Activated T-cell treated with anti-CD3 and anti-CD28 coated beads for 24 hours (primary cell): Measurements from ENCODE around the gene SMIM3.
A peak's percentile ranks its signal among the peaks of the same experiment; 100 is the strongest.
"Not testable (repeated sequence)": the region's sequence is repeated elsewhere in the genome, so short reads cannot be mapped to it uniquely, and the experiment has no call there.

Source experiments
- DNase-seq: peaks from one replicate; pipeline ENCODE4 v3.0.0-alpha.2; 2020; ENCODE audit warnings: low read depth

SMIM3 gene

GRCh38 chr5:150778517-150779396, at the start of gene SMIM3:
SMIM3 (plus strand) TSS chr5:150778757; CDS start chr5:150795441, 16,684 bp downstream.
- no peak for DNase-seq

DNA sequence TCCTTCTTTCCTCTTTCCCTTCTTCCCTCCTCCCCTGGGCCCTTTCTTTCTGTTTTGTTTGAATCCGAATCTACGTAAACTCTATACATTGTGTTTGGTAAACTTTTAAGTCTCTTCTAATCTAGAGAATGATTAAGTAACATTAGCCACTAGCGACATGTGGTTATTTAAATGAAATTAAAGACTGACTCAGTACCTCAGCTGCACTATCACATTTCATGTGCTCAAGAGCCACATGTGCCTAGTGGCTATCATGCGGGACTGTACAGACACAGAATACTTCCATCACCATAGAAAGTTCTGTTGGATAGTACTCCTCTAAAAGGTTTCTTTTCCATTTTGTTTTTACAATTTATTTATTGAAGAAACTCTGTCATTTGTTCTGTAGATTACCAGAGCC, 48.7 kb upstream of the SMIM3 start:
- no peak for DNase-seq

DNA sequence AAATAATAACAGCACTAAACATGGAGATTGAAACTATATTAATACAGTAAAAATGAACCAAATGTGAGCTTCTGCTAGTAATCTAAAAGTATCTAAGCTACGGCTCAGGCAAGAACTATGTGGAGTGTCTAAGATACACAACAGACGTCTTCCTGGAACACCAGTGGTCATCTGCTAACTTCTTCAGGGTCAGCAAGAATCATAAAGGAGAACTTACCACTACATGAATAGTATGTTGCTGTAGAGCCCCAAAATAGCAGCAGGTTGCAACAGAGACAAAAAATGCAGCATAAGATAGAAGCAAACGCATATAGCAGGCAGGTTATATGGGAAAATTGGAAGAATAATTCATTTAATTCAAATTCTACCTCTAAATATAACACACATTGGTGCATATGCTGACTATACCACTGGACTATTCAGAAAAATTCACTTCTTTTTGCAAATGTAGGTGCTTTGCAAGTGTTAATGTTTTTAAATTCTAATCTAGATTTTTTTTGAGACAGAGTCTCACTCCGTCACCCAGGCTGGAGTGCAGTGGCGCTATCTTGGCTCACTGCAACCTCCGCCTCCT, 46.8 kb upstream of the SMIM3 start:
- no peak for DNase-seq

DNA sequence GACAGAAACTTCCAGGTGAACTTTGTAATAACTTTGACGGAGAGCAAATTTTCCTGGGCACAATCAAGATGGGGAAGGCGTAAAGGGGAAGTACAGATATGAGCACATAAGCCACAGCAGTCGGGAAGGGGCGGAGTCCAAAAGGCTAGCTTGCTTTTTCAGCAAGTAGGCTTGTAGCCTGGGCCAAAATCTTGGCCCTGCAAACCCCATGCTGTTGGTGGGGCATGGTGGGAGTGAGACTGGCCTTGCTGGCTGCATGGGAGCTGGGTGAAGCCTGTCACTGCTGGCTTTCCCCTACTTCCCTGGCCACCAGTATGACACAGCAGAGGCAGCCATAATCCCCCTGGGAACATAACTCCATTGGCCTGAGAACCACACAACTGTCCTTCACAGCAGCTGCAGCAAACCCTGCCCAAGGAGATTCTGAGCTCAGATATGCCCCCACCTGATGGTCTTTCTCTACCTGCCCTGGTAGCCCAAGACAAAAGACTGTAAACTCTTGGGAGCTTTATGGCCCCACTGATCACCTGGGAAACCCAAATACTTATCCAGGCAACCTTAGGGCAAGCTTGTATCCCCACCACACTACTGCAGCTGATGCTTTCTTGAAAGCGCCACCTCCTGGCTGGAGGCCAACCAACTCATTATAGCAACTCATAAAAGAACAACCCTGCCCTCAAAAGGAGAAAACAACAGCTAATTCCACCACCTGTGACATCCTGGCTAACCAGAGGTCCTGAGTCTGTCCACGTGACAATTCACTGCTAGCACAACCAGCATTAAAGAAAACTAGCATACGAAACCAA, 43.8 kb upstream of the SMIM3 start:
- no peak for DNase-seq

- DNase-seq: no peak
These were observed 39.7 kb upstream of the SMIM3 start for GRCh38 chr5:150738862-150739261.

GRCh38 chr5:150740992-150741391, 37.6 kb upstream of the SMIM3 start:
- DNase-seq: no peak

DNA sequence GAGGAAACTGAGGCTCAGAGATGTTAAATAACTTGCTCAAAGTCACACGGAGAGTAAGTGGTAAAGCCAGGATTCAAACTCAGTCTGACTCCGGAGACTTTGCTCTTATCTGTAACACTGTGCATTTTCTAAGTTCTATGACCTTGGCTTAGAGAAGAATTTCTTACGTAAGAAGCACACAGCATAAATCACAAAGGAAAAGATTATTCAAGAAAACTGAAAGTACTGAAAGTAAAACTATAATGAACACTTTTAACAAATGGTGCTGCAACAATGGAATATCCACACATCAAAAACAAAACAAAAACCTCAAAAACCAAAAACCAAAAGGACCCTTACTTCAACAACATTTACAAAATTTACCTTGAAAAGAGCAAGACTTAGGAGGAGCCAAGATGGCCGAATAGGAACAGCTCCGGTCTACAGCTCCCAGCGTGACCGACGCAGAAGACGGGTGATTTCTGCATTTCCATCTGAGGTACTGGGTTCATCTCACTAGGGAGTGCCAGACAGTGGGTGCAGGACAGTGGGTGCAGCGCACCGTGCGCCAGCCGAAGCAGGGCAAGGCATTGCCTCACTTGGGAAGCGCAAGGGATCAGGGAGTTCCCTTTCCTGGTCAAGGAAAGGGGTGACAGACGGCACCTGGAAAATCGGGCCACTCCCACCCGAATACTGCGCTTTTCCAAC, 36.0 kb upstream of the SMIM3 start:
- DNase-seq: not testable (repeated sequence)

GRCh38 chr5:150743142-150743488, 35.4 kb upstream of the SMIM3 start:
- not testable (repeated sequence) for DNase-seq

GRCh38 chr5:150750469-150750868, 28.1 kb upstream of the SMIM3 start:
- DNase-seq: no peak

GRCh38 chr5:150751096-150751891, 27.3 kb upstream of the SMIM3 start:
- DNase-seq: no peak

- DNase-seq: no peak
These were observed 25.1 kb upstream of the SMIM3 start for GRCh38 chr5:150753463-150753862.

DNA sequence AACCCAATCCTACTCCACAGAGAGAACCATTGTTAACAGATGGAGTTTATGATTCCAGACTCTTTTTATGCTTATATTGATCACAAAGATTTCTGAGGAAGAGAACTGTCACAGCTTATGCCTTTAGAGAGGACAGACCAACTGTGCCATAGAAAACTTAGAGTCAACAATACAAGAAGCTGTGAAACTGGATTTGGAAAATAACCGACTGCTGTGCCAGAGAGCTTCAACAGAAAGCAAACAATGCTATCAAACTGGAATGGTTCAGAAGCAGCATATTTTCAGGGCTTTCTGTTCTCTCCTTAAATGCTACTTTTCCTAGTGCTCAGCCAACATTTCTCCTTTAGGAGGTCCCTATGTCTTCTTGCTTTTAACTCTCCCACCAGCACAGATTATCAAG, 24.7 kb upstream of the SMIM3 start:
- no peak for DNase-seq

DNA sequence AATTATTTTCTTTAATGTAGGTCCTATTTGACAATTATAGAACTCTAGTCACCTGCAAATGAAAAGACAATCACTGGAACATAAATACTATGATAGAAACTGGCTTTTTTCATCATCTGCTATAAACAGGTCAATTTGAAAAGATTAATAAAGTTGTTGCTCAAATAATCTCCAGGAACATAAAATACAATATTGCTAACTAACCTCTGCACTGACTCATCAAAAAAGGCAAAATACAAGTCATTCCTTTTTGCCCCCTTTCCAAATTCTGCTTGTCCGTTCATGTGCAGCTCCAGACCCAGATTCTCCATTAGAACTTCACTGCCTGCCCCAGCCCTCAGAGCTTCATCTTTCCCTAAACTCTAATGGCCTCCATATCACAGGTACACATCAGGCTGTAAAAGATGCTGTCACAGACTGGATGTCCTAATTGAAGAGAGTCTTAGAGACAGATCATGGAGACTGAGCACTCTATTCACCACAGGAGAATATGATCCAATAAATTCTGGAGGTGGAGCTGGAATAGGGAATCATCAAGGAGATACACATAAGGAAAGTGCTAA, 21.4 kb upstream of the SMIM3 start:
- DNase-seq: no peak

- no peak for DNase-seq
These were observed 20.4 kb upstream of the SMIM3 start for GRCh38 chr5:150758203-150758530.

GRCh38 chr5:150758531-150759333, 19.8 kb upstream of the SMIM3 start, which contains the start of gene DCTN4:
DCTN4 (minus strand) TSS chr5:150759017; CDS start chr5:150758993, 24 bp downstream.
- DNase-seq: peak; percentile 91

GRCh38 chr5:150759334-150759583, 19.3 kb upstream of the SMIM3 start:
- no peak for DNase-seq

- DNase-seq: no peak
These were observed 16.3 kb upstream of the SMIM3 start for GRCh38 chr5:150762211-150762610.

DNA sequence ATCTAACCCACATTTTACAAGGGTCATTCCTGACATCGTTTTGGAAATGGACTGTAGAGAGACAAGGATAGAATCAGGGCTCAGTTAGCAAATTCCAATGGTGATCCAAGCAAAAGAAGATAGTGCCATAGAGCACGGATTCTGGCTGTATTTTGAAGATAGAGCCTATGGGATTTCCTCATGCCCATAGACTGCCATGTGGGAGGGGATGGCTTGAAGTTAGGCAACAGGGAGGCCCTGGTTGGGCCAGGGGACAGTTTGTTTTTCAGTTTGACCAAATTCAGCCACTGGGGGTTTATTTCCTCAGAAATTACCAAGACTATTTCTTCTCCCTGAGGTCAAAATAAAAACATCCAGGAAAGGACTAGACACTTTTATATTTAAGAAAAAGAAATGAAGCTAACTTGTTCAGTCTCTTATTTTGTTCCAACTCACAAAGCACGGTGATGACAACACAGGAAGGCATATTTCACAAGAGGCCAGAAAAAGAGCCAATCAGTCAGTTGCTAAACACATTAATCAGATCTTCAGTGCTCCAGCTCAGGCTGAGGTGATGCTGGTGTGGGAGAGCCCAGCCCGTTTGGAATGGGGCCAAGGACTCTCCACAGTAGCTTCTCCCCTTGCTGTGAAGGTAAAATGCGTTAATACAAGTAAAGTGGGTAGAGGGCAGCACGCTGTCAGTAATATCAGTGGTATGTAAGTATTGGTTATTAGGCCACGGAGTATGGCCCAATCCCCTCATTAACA, 15.4 kb upstream of the SMIM3 start:
- DNase-seq: no peak

- DNase-seq: no peak
These were observed 14.0 kb upstream of the SMIM3 start for GRCh38 chr5:150764530-150764929.
